Measurements from ENCODE around the gene USP40.

USP40 gene

GRCh38 chr2:233482616-233483015 lies 84.0 kb downstream of the USP40 start (continued):
- no peak for TF ChIP-seq ZNF211 (tag by site-specific recombination; IDR thresholded peaks at IDR 0.05; ENCODE audit: low read depth)
- TF ChIP-seq HOXD13 (CRISPR knock-in tag; IDR thresholded peaks at IDR 0.05; ENCODE audit: borderline replicate concordance) = no peak
- TF ChIP-seq SCRT1 (tag by site-specific recombination; IDR thresholded peaks at IDR 0.05; ENCODE audit: borderline replicate concordance) = no peak
- TF ChIP-seq ZNF2 (tag by site-specific recombination; IDR thresholded peaks at IDR 0.05) = no peak

DNA sequence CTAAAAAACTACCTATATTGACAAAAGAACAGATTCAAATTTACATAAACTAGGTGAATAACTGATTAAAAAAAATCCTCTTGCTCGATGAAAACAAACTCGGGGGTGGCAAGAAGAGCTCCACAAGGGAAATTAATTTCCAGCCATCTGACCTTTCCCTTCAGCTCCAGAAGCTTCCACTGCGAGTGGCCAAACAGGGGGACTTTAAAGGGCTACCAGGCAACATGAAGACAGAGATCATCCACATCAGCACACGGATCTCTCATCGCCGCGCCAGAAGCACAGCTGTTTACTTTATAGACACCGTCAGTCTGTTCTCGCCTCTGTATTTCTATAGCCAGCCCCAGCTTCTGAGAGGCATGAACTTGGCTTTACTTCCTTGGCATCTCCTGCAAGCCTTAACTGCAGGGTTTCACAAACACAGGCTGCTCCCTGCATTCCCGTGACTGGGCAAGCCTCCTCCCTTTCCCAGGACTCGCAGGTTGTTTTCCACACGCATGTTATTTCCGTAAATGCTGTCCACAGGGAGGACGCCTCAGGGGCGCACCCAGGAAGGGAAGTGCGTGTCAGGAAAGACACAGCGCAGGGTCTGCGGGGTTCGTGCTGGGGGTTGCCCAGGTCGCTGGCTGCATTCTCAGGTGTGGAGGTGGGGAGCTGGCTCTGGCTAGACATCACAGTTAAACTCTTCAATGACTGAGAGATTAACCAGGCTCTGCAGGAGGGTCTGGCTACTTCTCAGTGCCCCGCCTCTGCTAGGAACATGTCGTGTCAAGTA lies 85.0 kb downstream of the USP40 start:
- ChIA-PET POLR2A (no interaction called here), CTCF (interaction anchor here (0.7 kb wide), 1 partner anchor 809 kb away, joined by 3 read pairs; no protein-coding TSS in a partner anchor)
- H3K27ac ChIP-seq (ENCODE audit: extremely low read depth, low read depth, low read length) = no peak overlapping the region

DNA sequence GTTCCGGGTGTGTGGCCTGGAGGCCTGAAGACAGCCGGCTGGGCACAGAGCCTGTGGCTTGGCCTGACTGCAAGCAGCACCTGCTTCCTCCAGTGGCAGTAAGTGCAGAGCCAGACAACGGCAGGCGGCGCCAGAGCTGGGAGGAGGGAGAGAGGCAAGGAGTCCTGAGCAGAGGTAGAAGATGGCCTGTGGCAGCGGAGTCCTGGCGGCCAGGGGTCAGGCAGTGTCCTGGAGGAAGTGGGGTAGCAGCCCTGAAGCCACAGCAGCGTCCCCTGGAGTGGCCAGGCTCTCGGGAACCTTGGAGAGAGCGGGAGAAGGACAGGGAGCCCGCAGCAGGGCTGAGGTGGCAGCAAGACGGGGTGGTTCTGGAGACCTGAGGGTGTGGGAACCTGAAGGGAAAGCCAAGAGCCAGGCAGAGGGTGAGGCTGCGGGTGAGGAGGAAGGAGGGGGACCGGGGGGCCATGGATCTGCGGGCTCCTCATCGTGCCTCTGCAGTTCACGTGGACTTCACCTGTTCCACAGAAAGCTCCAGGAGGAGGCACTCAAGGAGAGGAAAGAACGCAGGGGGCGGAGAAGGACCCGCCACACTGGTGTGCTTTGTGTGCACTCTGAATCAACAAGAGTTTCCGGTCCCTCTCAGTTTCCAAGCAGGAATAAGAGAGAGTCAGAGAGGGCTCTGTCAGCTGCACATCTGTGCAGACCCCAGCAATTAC lies 85.9 kb downstream of the USP40 start:
- Histone ChIP-seq H3K9me3 (ENCODE audit: control insufficient read depth, insufficient read depth, low read depth, low read length) (no peaks in the 10 kb centered on the region), H3K27ac (ENCODE audit: extremely low read depth, low read depth, low read length) (no peak overlapping the region), H3K4me1 (ENCODE audit: control insufficient read depth, insufficient read depth, low read length) (no peaks in the 10 kb centered on the region), H3K36me3 (ENCODE audit: control insufficient read depth in 2 of 2, insufficient read depth in 1 of 2, low read length in 2 of 2) (peaks cover 6 to 95% of the 10 kb centered on the region in 2 experiments; a peak in 2 of 3 replicates), H3K4me3 (ENCODE audit: low read depth, low read length) (no peak overlapping the region)
- CTCF ChIA-PET = interaction anchor here (0.7 kb wide), 1 partner anchor 808 kb away, joined by 3 read pairs; no protein-coding TSS in a partner anchor
- POLR2A ChIA-PET = no interaction called here
- TF ChIP-seq ZNF747 (tag by site-specific recombination; IDR thresholded peaks at IDR 0.05) (no peak), ZNF670 (tag by site-specific recombination; IDR thresholded peaks at IDR 0.05; ENCODE audit: low read depth) (no peak), ZEB2 (tag by site-specific recombination; IDR thresholded peaks at IDR 0.05) (no peak), GLI4 (tag by site-specific recombination; IDR thresholded peaks at IDR 0.05) (no peak), ZNF146 (tag by site-specific recombination; IDR thresholded peaks at IDR 0.05) (no peak), ZNF302 (tag by site-specific recombination; IDR thresholded peaks at IDR 0.05; ENCODE audit: low read depth) (no peak), ZSCAN30 (tag by site-specific recombination; IDR thresholded peaks at IDR 0.05) (no peak), ZNF473 (tag by site-specific recombination; IDR thresholded peaks at IDR 0.05) (no peak), ZNF404 (tag by site-specific recombination; IDR thresholded peaks at IDR 0.05) (no peak), ZNF704 (tag by site-specific recombination; IDR thresholded peaks at IDR 0.05) (no peak), CTCF (tag by site-specific recombination; IDR thresholded peaks at IDR 0.05) (no peak), ZNF677 (tag by site-specific recombination; IDR thresholded peaks at IDR 0.05) (no peak), ZNF16 (tag by site-specific recombination; IDR thresholded peaks at IDR 0.05; ENCODE audit: low read depth) (no peak), ZNF350 (tag by site-specific recombination; IDR thresholded peaks at IDR 0.05) (no peak), ELK4 (IDR thresholded peaks at IDR 0.05; ENCODE audit: borderline replicate concordance, low read depth, low read length) (no peak)
- TF ChIP-seq, protein P1, sequence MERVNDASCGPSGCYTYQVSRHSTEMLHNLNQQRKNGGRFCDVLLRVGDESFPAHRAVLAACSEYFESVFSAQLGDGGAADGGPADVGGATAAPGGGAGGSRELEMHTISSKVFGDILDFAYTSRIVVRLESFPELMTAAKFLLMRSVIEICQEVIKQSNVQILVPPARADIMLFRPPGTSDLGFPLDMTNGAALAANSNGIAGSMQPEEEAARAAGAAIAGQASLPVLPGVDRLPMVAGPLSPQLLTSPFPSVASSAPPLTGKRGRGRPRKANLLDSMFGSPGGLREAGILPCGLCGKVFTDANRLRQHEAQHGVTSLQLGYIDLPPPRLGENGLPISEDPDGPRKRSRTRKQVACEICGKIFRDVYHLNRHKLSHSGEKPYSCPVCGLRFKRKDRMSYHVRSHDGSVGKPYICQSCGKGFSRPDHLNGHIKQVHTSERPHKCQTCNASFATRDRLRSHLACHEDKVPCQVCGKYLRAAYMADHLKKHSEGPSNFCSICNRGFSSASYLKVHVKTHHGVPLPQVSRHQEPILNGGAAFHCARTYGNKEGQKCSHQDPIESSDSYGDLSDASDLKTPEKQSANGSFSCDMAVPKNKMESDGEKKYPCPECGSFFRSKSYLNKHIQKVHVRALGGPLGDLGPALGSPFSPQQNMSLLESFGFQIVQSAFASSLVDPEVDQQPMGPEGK (tag by site-specific recombination; IDR thresholded peaks at IDR 0.05) = no peak

More for the DNA sequence above, 85.0 kb downstream of the USP40 start:
- no peaks in the 10 kb centered on the region for H3K4me1 ChIP-seq (ENCODE audit: control insufficient read depth, insufficient read depth, low read length)
- no peak overlapping the region for H3K4me3 ChIP-seq (ENCODE audit: low read depth, low read length)
- H3K9me3 ChIP-seq (ENCODE audit: control insufficient read depth, insufficient read depth, low read depth, low read length) = no peaks in the 10 kb centered on the region
- TF ChIP-seq, protein P2, sequence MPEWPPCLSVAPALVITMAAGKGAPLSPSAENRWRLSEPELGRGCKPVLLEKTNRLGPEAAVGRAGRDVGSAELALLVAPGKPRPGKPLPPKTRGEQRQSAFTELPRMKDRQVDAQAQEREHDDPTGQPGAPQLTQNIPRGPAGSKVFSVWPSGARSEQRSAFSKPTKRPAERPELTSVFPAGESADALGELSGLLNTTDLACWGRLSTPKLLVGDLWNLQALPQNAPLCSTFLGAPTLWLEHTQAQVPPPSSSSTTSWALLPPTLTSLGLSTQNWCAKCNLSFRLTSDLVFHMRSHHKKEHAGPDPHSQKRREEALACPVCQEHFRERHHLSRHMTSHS (tag by site-specific recombination; IDR thresholded peaks at IDR 0.05) = no peak
- TF ChIP-seq ZFP3 (tag by site-specific recombination; IDR thresholded peaks at IDR 0.05; ENCODE audit: low read depth) = no peak
- TF ChIP-seq ZNF529 (tag by site-specific recombination; IDR thresholded peaks at IDR 0.05; ENCODE audit: insufficient replicate concordance) = no peak
- no peak for TF ChIP-seq ZNF670 (tag by site-specific recombination; IDR thresholded peaks at IDR 0.05; ENCODE audit: low read depth)
- TF ChIP-seq, protein P3, sequence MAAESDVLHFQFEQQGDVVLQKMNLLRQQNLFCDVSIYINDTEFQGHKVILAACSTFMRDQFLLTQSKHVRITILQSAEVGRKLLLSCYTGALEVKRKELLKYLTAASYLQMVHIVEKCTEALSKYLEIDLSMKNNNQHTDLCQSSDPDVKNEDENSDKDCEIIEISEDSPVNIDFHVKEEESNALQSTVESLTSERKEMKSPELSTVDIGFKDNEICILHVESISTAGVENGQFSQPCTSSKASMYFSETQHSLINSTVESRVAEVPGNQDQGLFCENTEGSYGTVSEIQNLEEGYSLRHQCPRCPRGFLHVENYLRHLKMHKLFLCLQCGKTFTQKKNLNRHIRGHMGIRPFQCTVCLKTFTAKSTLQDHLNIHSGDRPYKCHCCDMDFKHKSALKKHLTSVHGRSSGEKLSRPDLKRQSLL (tag by site-specific recombination; IDR thresholded peaks at IDR 0.05) = no peak
- peaks cover 6 to 96% of the 10 kb centered on the region in 2 experiments; a peak in 2 of 3 replicates for H3K36me3 ChIP-seq (ENCODE audit: control insufficient read depth in 2 of 2, insufficient read depth in 1 of 2, low read length in 2 of 2)

Measured in HEK293 (cell line).